ENCODE data around the gene GFAP. TPM values are rescaled to one million over a fixed set of nuclear protein-coding genes. Genes with fewer than 3 reads are reported as not detected.

Gene GFAP
- total RNA-seq, 1 experiment from 2014 or later = not detected

DNA sequence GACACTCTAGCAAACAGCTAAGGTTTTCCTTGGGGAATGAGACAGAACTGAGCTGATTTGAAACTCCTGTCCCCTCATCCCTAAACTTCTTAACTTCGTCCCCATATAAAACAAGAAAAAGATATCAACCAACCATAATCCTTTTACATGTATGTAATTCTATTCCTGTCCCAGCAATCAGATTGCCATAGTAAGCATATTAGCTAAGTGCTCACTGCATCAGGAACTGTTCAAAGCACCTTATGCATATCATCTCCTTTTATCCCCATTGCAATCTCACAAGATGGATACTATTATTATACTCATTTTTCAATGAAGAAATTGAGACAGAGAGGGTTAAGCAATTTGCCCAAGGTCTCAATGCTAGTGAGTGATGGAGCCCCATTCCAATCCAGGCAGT lies 25.5 kb upstream of the GFAP start:
- Mint-ChIP-seq H3K36me3 (ENCODE audit: insufficient read depth, unreplicated experiment) (peaks cover 50% of the 10 kb centered on the region), H3K27me3 (ENCODE audit: unreplicated experiment) (no peaks in the 10 kb centered on the region), H3K4me3 (ENCODE audit: low read depth, unreplicated experiment) (no peak overlapping the region), H3K9me3 (ENCODE audit: low read depth, unreplicated experiment) (no peaks in the 10 kb centered on the region), H3K4me1 (ENCODE audit: low read depth, unreplicated experiment) (peaks cover 44% of the 10 kb centered on the region), H3K27ac (ENCODE audit: unreplicated experiment) (no peak overlapping the region)
- BruUV-seq (replicated peaks) = no TSS peak
- intact Hi-C loops (cut with micrococcal nuclease; ENCODE audit: unreplicated experiment) = no loop called here
- CTCF ChIA-PET = no interaction called here
- TF ChIP-seq, protein P1, sequence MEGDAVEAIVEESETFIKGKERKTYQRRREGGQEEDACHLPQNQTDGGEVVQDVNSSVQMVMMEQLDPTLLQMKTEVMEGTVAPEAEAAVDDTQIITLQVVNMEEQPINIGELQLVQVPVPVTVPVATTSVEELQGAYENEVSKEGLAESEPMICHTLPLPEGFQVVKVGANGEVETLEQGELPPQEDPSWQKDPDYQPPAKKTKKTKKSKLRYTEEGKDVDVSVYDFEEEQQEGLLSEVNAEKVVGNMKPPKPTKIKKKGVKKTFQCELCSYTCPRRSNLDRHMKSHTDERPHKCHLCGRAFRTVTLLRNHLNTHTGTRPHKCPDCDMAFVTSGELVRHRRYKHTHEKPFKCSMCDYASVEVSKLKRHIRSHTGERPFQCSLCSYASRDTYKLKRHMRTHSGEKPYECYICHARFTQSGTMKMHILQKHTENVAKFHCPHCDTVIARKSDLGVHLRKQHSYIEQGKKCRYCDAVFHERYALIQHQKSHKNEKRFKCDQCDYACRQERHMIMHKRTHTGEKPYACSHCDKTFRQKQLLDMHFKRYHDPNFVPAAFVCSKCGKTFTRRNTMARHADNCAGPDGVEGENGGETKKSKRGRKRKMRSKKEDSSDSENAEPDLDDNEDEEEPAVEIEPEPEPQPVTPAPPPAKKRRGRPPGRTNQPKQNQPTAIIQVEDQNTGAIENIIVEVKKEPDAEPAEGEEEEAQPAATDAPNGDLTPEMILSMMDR (IDR thresholded peaks at IDR 0.05; ENCODE audit: unreplicated experiment) = no peak
- DNase-seq = no peak

- H3K4me1 Mint-ChIP-seq (ENCODE audit: low read depth, unreplicated experiment) = peaks cover 44% of the 10 kb centered on the region
- no peak overlapping the region for H3K27ac Mint-ChIP-seq (ENCODE audit: unreplicated experiment)
- peaks cover 46% of the 10 kb centered on the region for H3K36me3 Mint-ChIP-seq (ENCODE audit: insufficient read depth, unreplicated experiment)
- H3K27me3 Mint-ChIP-seq (ENCODE audit: unreplicated experiment) = no peaks in the 10 kb centered on the region
- H3K4me3 Mint-ChIP-seq (ENCODE audit: low read depth, unreplicated experiment) = no peak overlapping the region
- DNase-seq = no peak
- no peaks in the 10 kb centered on the region for H3K9me3 Mint-ChIP-seq (ENCODE audit: low read depth, unreplicated experiment)
- intact Hi-C loops (cut with micrococcal nuclease; ENCODE audit: unreplicated experiment) = no loop called here
- CTCF ChIA-PET = interaction anchor here (0.6 kb wide), 2 partner anchors 47 to 141 kb away, joined by 3 to 4 read pairs; no protein-coding TSS in a partner anchor
- no TSS peak for BruUV-seq (replicated peaks)
- TF ChIP-seq, protein P1 (IDR thresholded peaks at IDR 0.05; ENCODE audit: unreplicated experiment) = no peak
Measured at GRCh38 chr17:44940317-44940716, 25.0 kb upstream of the GFAP start.

- Mint-ChIP-seq H3K36me3 (ENCODE audit: insufficient read depth, unreplicated experiment) (peaks cover 33% of the 10 kb centered on the region), H3K4me1 (ENCODE audit: low read depth, unreplicated experiment) (peaks cover 4% of the 10 kb centered on the region), H3K27ac (ENCODE audit: unreplicated experiment) (no peak overlapping the region), H3K4me3 (ENCODE audit: low read depth, unreplicated experiment) (no peak overlapping the region), H3K27me3 (ENCODE audit: unreplicated experiment) (no peaks in the 10 kb centered on the region), H3K9me3 (ENCODE audit: low read depth, unreplicated experiment) (no peaks in the 10 kb centered on the region)
- intact Hi-C loops (cut with micrococcal nuclease; ENCODE audit: unreplicated experiment) = no loop called here
- DNase-seq = no peak
- TF ChIP-seq, protein P1 (IDR thresholded peaks at IDR 0.05; ENCODE audit: unreplicated experiment) = no peak
- CTCF ChIA-PET = interaction anchor here (0.7 kb wide), 1 partner anchor 24 kb away, joined by 3 read pairs; no protein-coding TSS in a partner anchor
- BruUV-seq (replicated peaks) = no TSS peak
Measured at GRCh38 chr17:44935116-44935515, 19.8 kb upstream of the GFAP start.

DNA sequence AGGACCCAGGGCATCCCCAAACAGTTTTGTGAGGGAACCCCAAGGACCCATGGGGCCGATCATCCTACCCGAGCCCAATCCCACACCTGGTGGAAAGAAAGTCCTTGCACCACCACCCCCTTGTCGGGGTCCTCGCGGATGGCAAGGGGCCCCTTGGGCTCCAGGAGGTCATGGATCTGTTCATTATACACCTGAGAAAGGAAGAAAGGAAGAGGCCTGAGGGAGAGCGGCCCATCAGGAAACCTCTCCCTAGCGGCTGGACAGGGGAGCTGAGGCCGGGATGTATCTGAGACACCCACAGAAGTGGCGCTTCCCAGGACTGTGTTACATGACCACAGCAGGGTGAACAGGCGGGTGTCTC lies 19.4 kb upstream of the GFAP start:
- peaks cover 30% of the 10 kb centered on the region for H3K36me3 Mint-ChIP-seq (ENCODE audit: insufficient read depth, unreplicated experiment)
- no peaks in the 10 kb centered on the region for H3K9me3 Mint-ChIP-seq (ENCODE audit: low read depth, unreplicated experiment)
- H3K4me1 Mint-ChIP-seq (ENCODE audit: low read depth, unreplicated experiment) = peaks cover under 1% of the 10 kb centered on the region
- intact Hi-C loops (cut with micrococcal nuclease; ENCODE audit: unreplicated experiment) = no loop called here
- no peak overlapping the region for H3K27ac Mint-ChIP-seq (ENCODE audit: unreplicated experiment)
- no TSS peak for BruUV-seq (replicated peaks)
- CTCF ChIA-PET = no interaction called here
- DNase-seq = no peak
- H3K27me3 Mint-ChIP-seq (ENCODE audit: unreplicated experiment) = no peaks in the 10 kb centered on the region
- no peak overlapping the region for H3K4me3 Mint-ChIP-seq (ENCODE audit: low read depth, unreplicated experiment)
- TF ChIP-seq, protein P1 (IDR thresholded peaks at IDR 0.05; ENCODE audit: unreplicated experiment) = no peak
